ENCODE measurements around the gene SERPINB4.

SERPINB4 gene

GRCh38 chr18:63626431-63626830 is 17.6 kb downstream of the SERPINB4 start:
- Mint-ChIP-seq H3K27ac (no peak overlapping the region), H3K36me3 (ENCODE audit: low read depth) (peaks cover 6% of the 10 kb centered on the region), H3K27me3 (ENCODE audit: low read depth, poor library complexity) (no peaks in the 10 kb centered on the region), H3K4me1 (no peaks in the 10 kb centered on the region), H3K4me3 (no peak overlapping the region), H3K9me3 (peaks cover 62% of the 10 kb centered on the region)
- no peak for TF ChIP-seq CTCF (IDR thresholded peaks at IDR 0.05)
- no peak for DNase-seq

- no peaks in the 10 kb centered on the region for H3K4me1 Mint-ChIP-seq
- no peaks in the 10 kb centered on the region for H3K27me3 Mint-ChIP-seq (ENCODE audit: low read depth, poor library complexity)
- peaks cover 68% of the 10 kb centered on the region for H3K9me3 Mint-ChIP-seq
Measured at GRCh38 chr18:63624863-63625262, 19.2 kb downstream of the SERPINB4 start.

GRCh38 chr18:63619661-63620060 is 24.4 kb downstream of the SERPINB4 start:
- Mint-ChIP-seq H3K27ac (no peak overlapping the region), H3K36me3 (ENCODE audit: low read depth) (peaks cover 6% of the 10 kb centered on the region), H3K4me1 (no peaks in the 10 kb centered on the region), H3K4me3 (no peak overlapping the region), H3K27me3 (ENCODE audit: low read depth, poor library complexity) (no peaks in the 10 kb centered on the region), H3K9me3 (peaks cover 26% of the 10 kb centered on the region)
- TF ChIP-seq CTCF (IDR thresholded peaks at IDR 0.05), result no peak
- DNase-seq, result no peak

More at GRCh38 chr18:63624863-63625262, 19.2 kb downstream of the SERPINB4 start:
- H3K4me3 Mint-ChIP-seq, result no peak overlapping the region
- DNase-seq, result no peak
- peaks cover 6% of the 10 kb centered on the region for H3K36me3 Mint-ChIP-seq (ENCODE audit: low read depth)
- no peak for TF ChIP-seq CTCF (IDR thresholded peaks at IDR 0.05)
- H3K27ac Mint-ChIP-seq, result no peak overlapping the region

- H3K4me3 Mint-ChIP-seq, result no peak overlapping the region
- no peaks in the 10 kb centered on the region for H3K4me1 Mint-ChIP-seq
- H3K36me3 Mint-ChIP-seq (ENCODE audit: low read depth), result no peaks in the 10 kb centered on the region
- peaks cover 11% of the 10 kb centered on the region for H3K9me3 Mint-ChIP-seq
- no peak for DNase-seq
- H3K27ac Mint-ChIP-seq, result no peak overlapping the region
- no peak for TF ChIP-seq CTCF (IDR thresholded peaks at IDR 0.05)
- H3K27me3 Mint-ChIP-seq (ENCODE audit: low read depth, poor library complexity), result no peaks in the 10 kb centered on the region
Measured at GRCh38 chr18:63617915-63618234, 26.2 kb downstream of the SERPINB4 start.

GRCh38 chr18:63617049-63617914 is 26.8 kb downstream of the SERPINB4 start:
- Mint-ChIP-seq H3K27ac (no peak overlapping the region), H3K27me3 (ENCODE audit: low read depth, poor library complexity) (no peaks in the 10 kb centered on the region), H3K4me3 (no peak overlapping the region), H3K36me3 (ENCODE audit: low read depth) (no peaks in the 10 kb centered on the region), H3K4me1 (no peaks in the 10 kb centered on the region), H3K9me3 (peaks cover 9% of the 10 kb centered on the region)
- TF ChIP-seq CTCF (IDR thresholded peaks at IDR 0.05), result no peak
- no peak for DNase-seq

- DNase-seq, result no peak
- peak overlapping the region; percentile 9 for H3K27ac Mint-ChIP-seq
- no peaks in the 10 kb centered on the region for H3K4me1 Mint-ChIP-seq
- H3K27me3 Mint-ChIP-seq (ENCODE audit: low read depth, poor library complexity), result no peaks in the 10 kb centered on the region
- H3K9me3 Mint-ChIP-seq, result no peaks in the 10 kb centered on the region
- H3K4me3 Mint-ChIP-seq, result no peak overlapping the region
- no peak for TF ChIP-seq CTCF (IDR thresholded peaks at IDR 0.05)
- no peaks in the 10 kb centered on the region for H3K36me3 Mint-ChIP-seq (ENCODE audit: low read depth)
Measured at GRCh38 chr18:63613420-63613819, 30.6 kb downstream of the SERPINB4 start.
